HFF-Myc (cell line): ENCODE results near the gene SCFD2.

Experiments
- DNase-seq: peaks from one replicate; pipeline ENCODE4 v3.0.0-alpha.2; 2011; ENCODE audit warnings: low read depth; ENCODE audit errors: extremely low read depth
- H3K4me3 ChIP-seq: replicated peaks from 2 replicates; pipeline ENCODE4 v1.5.1; 2011; ENCODE audit warnings: low read depth, mild to moderate bottlenecking, control low read depth, low read length
- CTCF ChIP-seq: IDR thresholded peaks from 2 replicates; pipeline ENCODE4 v1.5.1; 2012; ENCODE audit warnings: mild to moderate bottlenecking, low read depth, low read length, control low read depth; ENCODE audit errors: missing control alignments

The SCFD2 gene

DNA sequence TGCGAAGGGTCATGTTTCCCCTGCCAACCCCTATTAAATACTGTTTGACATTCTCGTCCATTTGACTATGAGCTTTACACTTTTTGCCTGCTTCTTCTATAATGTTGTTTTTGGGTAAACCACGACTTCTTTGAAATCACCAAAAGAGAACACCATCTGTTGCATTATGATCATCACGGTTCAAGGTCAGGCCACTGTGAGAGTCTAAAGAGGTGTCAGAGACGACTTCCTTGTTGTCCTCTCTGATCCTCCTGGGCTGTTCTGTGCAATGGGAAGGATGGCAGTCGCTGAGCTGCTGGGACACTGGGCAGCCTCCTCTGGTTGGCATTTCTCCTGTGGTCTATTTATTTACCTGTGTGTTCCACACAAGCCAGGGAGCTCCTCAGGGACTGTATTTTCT, 366.2 kb downstream of the SCFD2 start:
- TF ChIP-seq CTCF: no peak
- DNase-seq: no peak
- no peak overlapping the region for H3K4me3 ChIP-seq

DNA sequence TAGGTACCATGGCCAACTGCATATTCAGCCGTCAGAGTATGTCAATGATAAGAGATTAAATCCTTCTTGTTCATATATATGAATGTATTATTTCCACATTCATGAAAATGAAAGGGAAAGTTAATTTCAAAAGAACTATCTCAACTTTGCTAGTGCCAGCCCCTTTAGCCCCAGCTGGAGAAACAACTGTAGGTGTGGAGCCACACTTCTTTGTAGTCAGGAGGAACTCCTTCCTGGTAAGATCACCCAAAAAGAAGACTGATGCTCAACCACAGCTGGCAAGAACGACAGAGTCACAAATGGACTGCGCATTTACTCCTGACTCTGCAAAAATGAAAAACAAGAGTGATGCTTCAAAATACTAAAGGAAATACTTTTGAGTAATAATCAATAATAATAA, 367.4 kb downstream of the SCFD2 start:
- DNase-seq: no peak
- TF ChIP-seq CTCF: no peak
- no peak overlapping the region for H3K4me3 ChIP-seq

DNA sequence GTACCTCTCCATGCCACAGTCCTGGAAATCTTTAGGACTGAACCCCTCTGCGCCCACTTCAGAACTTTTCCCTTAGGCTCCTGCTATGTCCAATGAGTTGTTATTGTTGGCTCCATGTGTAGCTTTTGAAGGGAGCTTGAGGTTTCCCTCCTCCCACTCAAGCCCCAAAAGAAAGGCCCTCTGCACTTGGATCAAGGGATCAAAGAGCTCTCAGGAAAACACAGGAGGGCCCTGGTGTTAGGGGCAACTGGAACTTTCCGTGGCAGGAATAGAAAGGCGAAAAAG, 368.8 kb downstream of the SCFD2 start:
- no peak for TF ChIP-seq CTCF
- no peak for DNase-seq
- no peak overlapping the region for H3K4me3 ChIP-seq

DNA sequence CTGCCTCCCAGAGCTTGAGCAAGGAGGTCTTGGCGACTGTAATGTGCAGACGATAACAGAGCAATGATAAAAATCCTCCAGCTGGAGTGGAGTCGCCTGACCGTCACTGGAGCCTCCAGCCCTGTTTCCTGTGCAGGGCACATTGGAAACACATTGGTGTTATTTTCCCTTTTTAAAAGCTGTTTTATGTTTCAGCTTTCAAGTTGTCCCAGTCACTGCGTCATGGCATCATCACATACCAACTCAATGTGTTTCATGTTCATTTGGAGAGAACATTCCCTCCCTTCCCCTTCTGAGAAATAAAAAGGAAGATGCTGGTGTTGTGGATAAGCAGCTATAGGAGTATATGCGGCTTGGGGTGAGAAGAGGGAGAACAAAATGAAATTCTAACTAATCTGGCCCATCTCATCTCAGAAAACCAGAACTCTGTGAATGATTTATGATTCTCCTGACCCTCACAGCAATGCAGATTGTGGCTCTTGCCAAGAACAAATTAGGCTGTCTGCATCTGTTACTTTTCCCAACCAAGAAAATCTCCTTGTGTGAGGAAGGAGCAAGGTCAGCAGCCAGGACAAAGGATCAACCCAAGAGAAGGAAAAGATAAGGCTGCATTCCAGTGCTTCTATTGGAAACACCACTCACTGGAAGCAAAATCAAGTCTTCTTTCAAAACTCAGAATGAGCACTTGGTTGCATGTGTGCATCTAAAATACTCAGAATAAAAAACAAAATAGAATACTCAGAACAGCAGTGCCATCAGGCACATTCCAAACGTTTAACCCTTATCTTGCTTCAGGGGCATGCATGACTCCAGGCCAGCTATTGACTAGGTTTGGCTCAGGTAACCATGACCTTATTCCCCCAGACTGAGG, 369.4 kb downstream of the SCFD2 start:
- no peak for DNase-seq
- no peak for TF ChIP-seq CTCF
- H3K4me3 ChIP-seq: no peak overlapping the region

DNA sequence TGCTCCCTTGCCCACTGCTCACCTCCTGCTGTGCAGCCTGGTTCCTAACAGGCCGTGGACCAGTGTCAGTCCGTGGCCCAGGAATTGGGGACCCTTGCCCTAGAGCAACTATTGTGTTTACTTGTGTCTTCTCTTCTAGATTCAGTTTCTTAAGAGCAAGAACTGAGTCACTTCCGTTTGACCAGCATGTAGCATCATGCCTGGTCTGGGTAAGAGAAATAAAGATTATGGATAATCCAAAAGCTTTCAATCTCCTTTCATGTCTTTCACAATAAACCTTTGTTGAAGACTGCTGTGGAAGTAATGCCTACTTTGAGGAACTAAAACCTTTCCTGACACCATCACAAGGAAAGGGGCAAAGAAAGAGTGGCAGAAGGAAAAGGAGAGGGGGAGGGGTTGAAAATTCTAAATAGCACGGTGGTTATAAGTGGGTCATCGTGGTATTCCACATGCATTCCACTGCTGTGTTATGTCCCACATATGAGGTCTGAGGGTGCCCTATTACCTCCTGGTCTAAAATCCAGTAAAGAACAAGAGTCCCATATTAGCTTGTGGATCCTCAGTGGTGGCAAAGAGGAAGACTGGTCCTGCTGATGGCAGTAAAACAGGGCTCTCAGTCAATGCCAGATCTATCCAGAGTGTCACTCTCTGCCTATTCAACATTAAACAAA, 370.4 kb downstream of the SCFD2 start:
- H3K4me3 ChIP-seq: no peak overlapping the region
- DNase-seq: no peak
- TF ChIP-seq CTCF: no peak

GRCh38 chr4:52994567-52994966, 371.3 kb downstream of the SCFD2 start:
- DNase-seq: no peak
- TF ChIP-seq CTCF: no peak
- H3K4me3 ChIP-seq: no peak overlapping the region
